Karpas-422 (cell line): ENCODE results near the gene CS. TPM values are rescaled to one million over a fixed set of nuclear protein-coding genes. Genes with fewer than 3 reads are reported as not detected.

Experiments
- DNase-seq: peaks from one replicate; pipeline ENCODE4 v3.0.0-alpha.2; 2015
- H2AFZ ChIP-seq: fragments of 200-600 bp; sonication (generic); 2 replicates; pipeline ENCODE4 v1.6.1; 2014; ENCODE audit warnings: antibody characterized with exemption, low read length, mixed read lengths
- H3K27ac ChIP-seq: fragments of 200-600 bp; sonication (generic); 2 replicates; pipeline ENCODE4 v1.5.1; 2014; ENCODE audit warnings: mild to moderate bottlenecking, low read length, moderate library complexity
- H3K27me3 ChIP-seq: fragments of 200-600 bp; sonication (generic); 2 replicates; pipeline ENCODE4 v1.6.1; 2014; ENCODE audit warnings: low read length, mixed read lengths
- H3K36me3 ChIP-seq: fragments of 200-600 bp; sonication (generic); 2 replicates; pipeline ENCODE4 v1.6.1; 2014; ENCODE audit warnings: low read length, mixed read lengths; ENCODE audit not compliant: insufficient read depth
- H3K4me1 ChIP-seq: fragments of 200-600 bp; sonication (generic); 2 replicates; pipeline ENCODE4 v1.6.1; 2014; ENCODE audit warnings: mild to moderate bottlenecking, low read length, mixed read lengths
- H3K4me2 ChIP-seq: fragments of 200-600 bp; sonication (generic); 2 replicates; pipeline ENCODE4 v1.6.1; 2014; ENCODE audit warnings: low read length, low read depth, mild to moderate bottlenecking; ENCODE audit not compliant: poor library complexity, severe bottlenecking
- H3K4me3 ChIP-seq: fragments of 200-600 bp; sonication (generic); 2 replicates; pipeline ENCODE4 v1.5.1; 2014; ENCODE audit warnings: mild to moderate bottlenecking, antibody characterized with exemption, low read length, mixed read lengths
- H3K79me2 ChIP-seq: fragments of 200-600 bp; sonication (generic); 2 replicates; pipeline ENCODE4 v1.6.1; 2014; ENCODE audit warnings: mild to moderate bottlenecking, low read length, mixed read lengths
- H3K9ac ChIP-seq: fragments of 200-600 bp; sonication (generic); 2 replicates; pipeline ENCODE4 v1.6.0; 2014; ENCODE audit warnings: low read length
- H3K9me2 ChIP-seq: fragments of 200-600 bp; sonication (generic), shearing (Covaris generic); replicated peaks from 2 replicates; pipeline ENCODE4 v1.6.0; 2014; ENCODE audit warnings: mild to moderate bottlenecking, low read length, moderate library complexity; ENCODE audit not compliant: insufficient read depth
- H3K9me3 ChIP-seq: fragments of 300-700, 200-600 bp; sonication (generic); 2 replicates; pipeline ENCODE4 v1.6.1; 2014; ENCODE audit warnings: low read length, mixed read lengths
- H4K20me1 ChIP-seq: fragments of 200-600 bp; sonication (generic); 2 replicates; pipeline ENCODE4 v1.6.1; 2014; ENCODE audit warnings: mild to moderate bottlenecking, antibody characterized with exemption, low read length, low read depth; ENCODE audit not compliant: insufficient read depth
- total RNA-seq: library from RNA; depleted of rRNA; stranded (reverse); fragments of >200 nt; shearing (Covaris generic); gene quantifications from 2 replicates; pipeline ENCODE4 v1.2.3, GENCODE V29; 2014; ENCODE audit warnings: low replicate concordance

The CS gene
- total RNA-seq, 1 experiment from 2014 or later, result 158 TPM

- Histone ChIP-seq H3K79me2 (no peaks in the 10 kb centered on the region), H3K9me2 (no peaks in the 10 kb centered on the region), H4K20me1 (no peaks in the 10 kb centered on the region), H3K4me3 (no peak overlapping the region), H3K27me3 (no peaks in the 10 kb centered on the region), H2AFZ (no peak overlapping the region), H3K9me3 (no peaks in the 10 kb centered on the region), H3K27ac (no peak overlapping the region), H3K36me3 (peaks cover 38% of the 10 kb centered on the region), H3K4me1 (peaks cover 16% of the 10 kb centered on the region), H3K4me2 (no peak overlapping the region), H3K9ac (no peak overlapping the region)
- no peak for DNase-seq
Measured at GRCh38 chr12:56247923-56248322, 52.2 kb downstream of the CS start.

DNA sequence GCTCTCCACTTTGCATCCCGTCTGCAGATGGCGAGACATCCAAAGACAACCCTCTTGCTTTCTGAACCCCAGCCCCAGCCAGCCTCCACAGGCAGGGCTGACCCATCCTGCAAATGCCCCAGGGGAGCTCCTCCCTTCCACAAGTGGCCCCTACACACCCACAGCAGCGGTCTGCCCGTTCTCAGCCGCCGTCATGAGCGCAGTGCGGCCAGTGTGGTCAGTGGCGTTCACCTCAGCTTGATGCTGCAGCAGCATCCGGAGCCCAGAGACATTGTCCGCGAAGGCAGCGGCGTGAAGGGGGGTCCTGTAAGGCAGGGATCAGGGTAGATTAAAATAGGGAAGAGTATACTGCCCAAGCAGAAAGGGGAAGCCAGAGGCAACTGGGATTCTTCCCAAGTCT lies 55.6 kb downstream of the CS start:
- no peak overlapping the region for H2AFZ ChIP-seq
- peaks cover 26% of the 10 kb centered on the region for H3K4me1 ChIP-seq
- peaks cover 26% of the 10 kb centered on the region for H3K36me3 ChIP-seq
- H3K4me3 ChIP-seq, result no peak overlapping the region
- no peaks in the 10 kb centered on the region for H3K9me2 ChIP-seq
- H3K9ac ChIP-seq, result no peak overlapping the region
- H4K20me1 ChIP-seq, result no peaks in the 10 kb centered on the region
- H3K9me3 ChIP-seq, result no peaks in the 10 kb centered on the region
- no peaks in the 10 kb centered on the region for H3K27me3 ChIP-seq
- H3K79me2 ChIP-seq, result no peaks in the 10 kb centered on the region
- H3K4me2 ChIP-seq, result no peak overlapping the region
- H3K27ac ChIP-seq, result no peak overlapping the region
- DNase-seq, result no peak

DNA sequence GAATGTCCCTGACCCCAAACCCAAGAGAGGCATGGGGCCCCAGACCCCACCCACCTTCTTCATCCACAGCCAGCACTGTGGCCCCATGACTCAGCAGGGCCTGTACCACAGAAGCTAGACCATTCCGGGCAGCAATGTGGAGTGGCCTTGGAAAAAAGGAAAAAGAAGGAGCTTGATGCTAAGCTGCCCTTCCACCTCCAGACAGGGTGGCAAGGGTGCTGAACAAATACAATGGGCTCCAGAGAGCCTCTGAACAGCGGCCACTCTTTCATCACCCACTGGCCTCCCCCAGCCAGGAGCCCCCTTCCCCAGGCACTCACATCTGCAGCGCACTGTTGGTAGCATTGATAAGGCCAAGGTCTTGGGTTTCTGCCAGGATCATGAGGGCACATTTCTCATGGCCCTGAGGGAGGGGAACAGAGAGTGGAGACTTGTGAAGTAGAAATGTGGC lies 56.4 kb downstream of the CS start:
- DNase-seq, result no peak
- Histone ChIP-seq H3K4me3 (no peak overlapping the region), H3K9ac (no peak overlapping the region), H3K9me3 (no peaks in the 10 kb centered on the region), H4K20me1 (no peaks in the 10 kb centered on the region), H2AFZ (no peak overlapping the region), H3K4me1 (peaks cover 26% of the 10 kb centered on the region), H3K79me2 (no peaks in the 10 kb centered on the region), H3K36me3 (peaks cover 22% of the 10 kb centered on the region), H3K27ac (no peak overlapping the region), H3K9me2 (no peaks in the 10 kb centered on the region), H3K4me2 (no peak overlapping the region), H3K27me3 (no peaks in the 10 kb centered on the region)

- DNase-seq, result no peak
- no peaks in the 10 kb centered on the region for H3K27me3 ChIP-seq
- H3K4me2 ChIP-seq, result peak overlapping the region; percentile 19
- peaks cover 26% of the 10 kb centered on the region for H3K4me1 ChIP-seq
- H3K9me3 ChIP-seq, result no peaks in the 10 kb centered on the region
- no peaks in the 10 kb centered on the region for H4K20me1 ChIP-seq
- no peak overlapping the region for H2AFZ ChIP-seq
- no peaks in the 10 kb centered on the region for H3K79me2 ChIP-seq
- peak overlapping the region; percentile 39; the same call in 1 of the 2 replicates for H3K9ac ChIP-seq
- 0 out of 2 replicates have a peak overlapping the region, but pooled peaks have one; percentile 38 for H3K27ac ChIP-seq
- no peak overlapping the region for H3K4me3 ChIP-seq
- no peaks in the 10 kb centered on the region for H3K9me2 ChIP-seq
- H3K36me3 ChIP-seq, result peaks cover 16% of the 10 kb centered on the region
Measured at GRCh38 chr12:56242986-56243385, 57.1 kb downstream of the CS start.

GRCh38 chr12:56241424-56242303 lies 58.5 kb downstream of the CS start:
- no peak overlapping the region for H3K4me3 ChIP-seq
- H3K4me2 ChIP-seq, result no peak overlapping the region
- H4K20me1 ChIP-seq, result no peaks in the 10 kb centered on the region
- H3K79me2 ChIP-seq, result no peaks in the 10 kb centered on the region
- no peak for DNase-seq
- no peak overlapping the region for H2AFZ ChIP-seq
- H3K9ac ChIP-seq, result no peak overlapping the region
- peaks cover 26% of the 10 kb centered on the region for H3K4me1 ChIP-seq
- no peaks in the 10 kb centered on the region for H3K9me3 ChIP-seq
- H3K9me2 ChIP-seq, result no peaks in the 10 kb centered on the region
- H3K27ac ChIP-seq, result 0 out of 2 replicates have a peak overlapping the region, but pooled peaks have one; percentile 38
- peaks cover 13% of the 10 kb centered on the region for H3K36me3 ChIP-seq
- H3K27me3 ChIP-seq, result no peaks in the 10 kb centered on the region

DNA sequence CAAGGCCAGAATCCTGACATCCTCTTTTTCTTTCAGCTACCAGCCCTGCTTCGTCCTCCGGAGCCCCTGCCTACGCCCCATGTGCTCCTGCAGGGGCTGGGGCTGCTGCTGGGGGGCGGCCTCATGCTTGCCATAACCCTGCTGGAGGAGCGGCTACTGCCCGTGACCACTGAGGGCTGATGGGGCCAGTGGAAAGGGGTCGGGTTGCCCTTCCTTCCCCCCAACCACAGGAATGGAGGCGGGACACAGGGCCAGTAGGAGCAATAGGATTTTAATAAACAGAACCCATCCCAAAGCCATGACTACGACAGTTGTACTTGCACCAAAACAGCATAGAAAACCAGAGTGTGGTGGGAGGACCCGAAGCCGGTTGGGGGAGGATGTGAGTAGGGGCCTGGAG lies 62.6 kb downstream of the CS start:
- Histone ChIP-seq H4K20me1 (no peaks in the 10 kb centered on the region), H3K9me2 (no peaks in the 10 kb centered on the region), H2AFZ (no peak overlapping the region), H3K4me1 (peaks cover 6% of the 10 kb centered on the region), H3K4me3 (no peak overlapping the region), H3K27ac (no peak overlapping the region), H3K79me2 (no peaks in the 10 kb centered on the region), H3K4me2 (no peak overlapping the region), H3K27me3 (no peaks in the 10 kb centered on the region), H3K9ac (no peak overlapping the region), H3K36me3 (no peaks in the 10 kb centered on the region; the same call in 1 of the 2 replicates), H3K9me3 (no peaks in the 10 kb centered on the region)
- DNase-seq, result no peak

DNA sequence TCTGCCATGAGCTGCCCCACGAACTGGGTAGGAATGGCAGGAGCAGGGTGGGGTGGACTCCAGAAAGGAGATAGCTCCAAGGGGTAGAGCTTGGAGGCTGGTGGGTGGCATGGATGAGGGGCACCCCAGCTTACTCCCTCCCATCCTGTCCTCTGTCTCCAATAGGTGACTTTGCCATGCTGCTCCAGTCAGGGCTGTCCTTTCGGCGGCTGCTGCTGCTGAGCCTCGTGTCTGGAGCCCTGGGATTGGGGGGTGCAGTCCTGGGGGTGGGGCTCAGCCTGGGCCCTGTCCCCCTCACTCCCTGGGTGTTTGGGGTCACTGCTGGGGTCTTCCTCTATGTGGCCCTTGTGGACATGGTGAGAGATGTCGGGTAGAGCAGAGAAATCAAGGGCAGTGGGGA lies 63.1 kb downstream of the CS start:
- Histone ChIP-seq H3K9me2 (no peaks in the 10 kb centered on the region), H3K9ac (no peak overlapping the region), H3K36me3 (no peaks in the 10 kb centered on the region; the same call in 1 of the 2 replicates), H3K4me3 (no peak overlapping the region), H4K20me1 (no peaks in the 10 kb centered on the region), H2AFZ (no peak overlapping the region), H3K79me2 (no peaks in the 10 kb centered on the region), H3K4me1 (peaks cover under 1% of the 10 kb centered on the region; the same call in 1 of the 2 replicates), H3K9me3 (no peaks in the 10 kb centered on the region), H3K27me3 (no peaks in the 10 kb centered on the region), H3K27ac (no peak overlapping the region), H3K4me2 (no peak overlapping the region)
- DNase-seq, result no peak

GRCh38 chr12:56236091-56236490 lies 64.0 kb downstream of the CS start:
- no peak for DNase-seq

More at GRCh38 chr12:56236091-56236490, 64.0 kb downstream of the CS start:
- Histone ChIP-seq H3K4me2 (no peak overlapping the region), H3K9me2 (no peaks in the 10 kb centered on the region), H3K27me3 (no peaks in the 10 kb centered on the region), H4K20me1 (no peaks in the 10 kb centered on the region), H3K79me2 (no peaks in the 10 kb centered on the region), H3K27ac (no peak overlapping the region), H3K9ac (no peak overlapping the region), H3K4me3 (no peak overlapping the region), H2AFZ (no peak overlapping the region), H3K36me3 (no peaks in the 10 kb centered on the region; the same call in 1 of the 2 replicates), H3K4me1 (no peaks in the 10 kb centered on the region), H3K9me3 (no peaks in the 10 kb centered on the region)
